ENCODE results near the gene AGBL5.

DNA sequence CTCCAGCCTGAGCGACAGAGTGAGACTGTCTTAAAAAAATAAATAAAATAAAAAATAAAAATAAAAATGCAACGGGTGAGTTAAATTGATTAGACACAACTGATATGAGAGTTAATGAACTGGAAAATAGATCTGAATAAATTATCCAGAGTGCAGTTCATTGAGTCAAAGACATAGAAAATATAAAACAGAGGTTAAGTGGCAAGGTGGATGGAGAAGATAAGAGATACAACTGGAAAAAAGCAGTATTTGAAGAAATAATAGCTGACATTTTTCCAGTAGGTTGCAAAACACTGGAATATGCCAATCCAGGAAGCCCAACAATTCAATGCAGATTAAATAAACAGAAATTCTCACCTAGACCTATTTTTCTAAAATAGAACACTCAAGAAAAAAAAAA lies 56.8 kb downstream of the AGBL5 start:
- no peak for TF ChIP-seq CTCF (IDR thresholded peaks at IDR 0.05)
- no peak for TF ChIP-seq EZH2 (IDR thresholded peaks at IDR 0.05; ENCODE audit: borderline replicate concordance, insufficient read depth, low read depth, low read length, poor library complexity, severe bottlenecking)
